Right atrium auricular region (tissue), 2 donors: ENCODE data around the gene NEDD4L. TPM values are rescaled to one million over a fixed set of nuclear protein-coding genes. Genes with fewer than 3 reads are reported as not detected.

Experiments used
- DNase-seq: peaks from one replicate; pipeline ENCODE4 v3.0.0-alpha.2; 2019; ENCODE audit warnings: low spot score
- H3K27ac ChIP-seq, 2 donors: fragments of 200-600 bp; sonication (generic); 1 replicate in 1 of 2; 2 replicates in 1 of 2; pipeline ENCODE4 v1.5.1; 2016 to 2019
- H3K27me3 ChIP-seq, 2 donors: fragments of 200-600 bp; sonication (generic); one replicate each; pipeline versions ENCODE4 v1.5.1 to v1.6.0; 2017 to 2019
- H3K36me3 ChIP-seq: fragments of 200-600 bp; sonication (generic); one replicate; pipeline ENCODE4 v1.5.1; 2016
- H3K4me1 ChIP-seq, 2 donors: fragments of 200-600 bp; sonication (generic); one replicate each; pipeline versions ENCODE4 v1.5.1 to v1.6.0; 2017 to 2019
- H3K4me3 ChIP-seq, 2 donors: fragments of 200-600 bp; sonication (generic); 1 replicate in 1 of 2; 2 replicates in 1 of 2; pipeline ENCODE4 v1.5.1; 2017 to 2019; ENCODE audit warnings: mild to moderate bottlenecking in 1 of 2, moderate library complexity in 1 of 2
- H3K9me3 ChIP-seq, 2 donors: fragments of 200-600 bp; sonication (generic); one replicate each; pipeline ENCODE4 v1.5.1; 2019
- total RNA-seq, 2 donors: library from RNA; depleted of rRNA; stranded (reverse); fragments of >200 nt; gene quantifications; one replicate each; pipeline ENCODE4 v1.1.0, GENCODE V29; 2016
- TF ChIP-seq, protein P1 (sequence below), 2 donors: fragments of 200-600 bp; sonication (generic); IDR thresholded peaks; one replicate each; pipeline ENCODE4 v1.5.1; 2019; ENCODE audit warnings: antibody characterized with exemption in 2 of 2

Gene NEDD4L
- total RNA-seq, 2 donors from 2014 or later = 45.0 to 68.0 TPM

DNA sequence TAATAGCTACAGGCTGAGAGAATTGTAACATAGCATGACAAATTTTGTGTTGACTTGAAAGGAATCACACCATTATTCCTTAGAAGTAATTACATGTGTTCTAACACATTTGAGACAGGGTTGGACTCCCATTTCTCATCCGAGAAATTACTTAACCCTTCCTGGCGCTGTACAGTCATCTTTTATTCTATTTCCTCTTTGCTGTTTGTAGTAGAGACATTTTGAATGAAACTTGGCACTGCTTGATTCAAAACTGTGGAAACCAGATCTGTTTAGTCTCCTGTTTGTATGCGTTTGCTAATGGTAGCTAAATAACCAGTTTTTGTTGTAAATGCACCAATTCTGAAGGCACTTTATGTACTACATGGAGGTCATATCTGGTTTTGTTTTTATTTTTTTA is 352.9 kb downstream of the NEDD4L start:
- no peak overlapping the region for H3K4me3 ChIP-seq
- H3K36me3 ChIP-seq = peaks cover 3% of the 10 kb centered on the region
- DNase-seq = no peak
- no peaks in the 10 kb centered on the region for H3K4me1 ChIP-seq
- TF ChIP-seq, protein P1, sequence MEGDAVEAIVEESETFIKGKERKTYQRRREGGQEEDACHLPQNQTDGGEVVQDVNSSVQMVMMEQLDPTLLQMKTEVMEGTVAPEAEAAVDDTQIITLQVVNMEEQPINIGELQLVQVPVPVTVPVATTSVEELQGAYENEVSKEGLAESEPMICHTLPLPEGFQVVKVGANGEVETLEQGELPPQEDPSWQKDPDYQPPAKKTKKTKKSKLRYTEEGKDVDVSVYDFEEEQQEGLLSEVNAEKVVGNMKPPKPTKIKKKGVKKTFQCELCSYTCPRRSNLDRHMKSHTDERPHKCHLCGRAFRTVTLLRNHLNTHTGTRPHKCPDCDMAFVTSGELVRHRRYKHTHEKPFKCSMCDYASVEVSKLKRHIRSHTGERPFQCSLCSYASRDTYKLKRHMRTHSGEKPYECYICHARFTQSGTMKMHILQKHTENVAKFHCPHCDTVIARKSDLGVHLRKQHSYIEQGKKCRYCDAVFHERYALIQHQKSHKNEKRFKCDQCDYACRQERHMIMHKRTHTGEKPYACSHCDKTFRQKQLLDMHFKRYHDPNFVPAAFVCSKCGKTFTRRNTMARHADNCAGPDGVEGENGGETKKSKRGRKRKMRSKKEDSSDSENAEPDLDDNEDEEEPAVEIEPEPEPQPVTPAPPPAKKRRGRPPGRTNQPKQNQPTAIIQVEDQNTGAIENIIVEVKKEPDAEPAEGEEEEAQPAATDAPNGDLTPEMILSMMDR (IDR thresholded peaks at IDR 0.05) = no peak
- H3K9me3 ChIP-seq = no peaks in the 10 kb centered on the region
- no peak overlapping the region for H3K27ac ChIP-seq
- H3K27me3 ChIP-seq = no peaks in the 10 kb centered on the region

DNA sequence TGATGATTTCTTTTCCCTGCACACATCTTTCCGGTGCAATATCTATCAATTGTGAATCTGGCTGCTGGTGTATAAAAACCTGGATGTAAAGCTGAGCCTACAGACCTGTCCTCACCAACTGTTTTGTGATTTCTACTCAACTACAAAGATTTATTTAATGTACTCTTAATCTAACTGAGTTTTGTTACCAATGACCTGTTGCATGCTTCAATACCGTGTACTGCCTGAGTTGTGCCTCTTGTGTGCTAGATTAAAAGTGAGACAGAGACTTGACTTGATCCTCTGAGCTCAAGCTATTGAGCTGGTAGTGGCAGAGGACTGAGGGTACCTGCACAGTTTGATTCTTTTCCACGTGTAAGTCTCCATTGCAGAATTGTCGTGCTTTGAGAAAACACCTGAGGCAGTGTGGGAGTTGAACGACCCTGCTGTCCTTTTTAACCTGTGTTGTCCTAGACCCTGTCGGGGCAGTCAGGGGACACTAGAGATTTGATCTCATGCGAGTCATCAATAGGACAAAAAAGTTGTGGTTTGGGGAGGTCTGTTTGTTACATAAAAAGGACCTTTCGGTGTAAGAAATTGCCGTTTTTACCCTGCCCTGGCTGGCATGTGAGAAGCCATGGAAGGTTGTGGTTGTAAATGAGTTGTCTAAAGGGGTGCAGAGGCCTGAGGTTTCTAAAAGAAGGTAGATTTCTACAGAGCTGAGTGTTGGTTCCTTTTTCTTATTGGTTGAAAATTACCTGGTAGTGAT is 353.5 kb downstream of the NEDD4L start:
- Histone ChIP-seq H3K4me3 (no peak overlapping the region), H3K36me3 (no peaks in the 10 kb centered on the region), H3K27me3 (no peaks in the 10 kb centered on the region), H3K9me3 (no peaks in the 10 kb centered on the region), H3K27ac (no peak overlapping the region), H3K4me1 (peaks cover 0 to 5% of the 10 kb centered on the region in 2 donors)
- TF ChIP-seq, protein P1 (IDR thresholded peaks at IDR 0.05) = no peak
- no peak for DNase-seq

- no peaks in the 10 kb centered on the region for H3K36me3 ChIP-seq
- no peaks in the 10 kb centered on the region for H3K27me3 ChIP-seq
- peaks cover 0 to 15% of the 10 kb centered on the region in 2 donors for H3K4me1 ChIP-seq
- no peak overlapping the region for H3K27ac ChIP-seq
- TF ChIP-seq, protein P1 (IDR thresholded peaks at IDR 0.05) = no peak
- no peaks in the 10 kb centered on the region for H3K9me3 ChIP-seq
- no peak overlapping the region for H3K4me3 ChIP-seq
- DNase-seq = no peak
Observed at GRCh38 chr18:58398648-58399398, 354.8 kb downstream of the NEDD4L start.

DNA sequence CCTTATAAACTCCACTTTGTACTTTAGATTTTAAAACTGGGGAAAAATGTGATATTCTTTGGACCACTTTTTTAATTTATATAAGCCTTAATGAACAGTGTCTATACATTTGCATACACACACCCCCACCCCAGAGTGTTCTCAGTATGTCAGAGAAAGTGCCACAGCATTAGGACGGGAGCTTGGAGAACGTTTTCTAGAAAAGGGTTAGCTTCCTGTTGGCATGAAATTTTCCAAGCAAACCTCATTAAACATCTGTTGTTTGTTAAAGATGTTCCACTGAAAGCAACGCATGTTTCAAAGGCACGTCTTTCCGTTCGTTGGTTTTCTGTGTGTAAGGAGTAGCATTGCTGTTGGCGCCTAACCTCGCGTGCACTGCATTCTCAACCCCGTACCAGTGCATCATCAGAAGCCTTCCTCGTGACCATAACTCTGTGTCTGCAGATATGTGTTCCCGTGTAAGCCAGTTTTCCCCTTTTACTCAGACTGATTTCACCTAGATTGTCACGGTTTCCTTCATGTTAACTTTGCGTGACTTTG is 356.4 kb downstream of the NEDD4L start:
- no peaks in the 10 kb centered on the region for H3K9me3 ChIP-seq
- TF ChIP-seq, protein P1 (IDR thresholded peaks at IDR 0.05) = no peak
- no peak overlapping the region for H3K4me3 ChIP-seq
- H3K4me1 ChIP-seq = peaks cover 0 to 15% of the 10 kb centered on the region in 2 donors
- no peak overlapping the region for H3K27ac ChIP-seq
- H3K27me3 ChIP-seq = no peaks in the 10 kb centered on the region
- H3K36me3 ChIP-seq = no peaks in the 10 kb centered on the region
- DNase-seq = no peak

DNA sequence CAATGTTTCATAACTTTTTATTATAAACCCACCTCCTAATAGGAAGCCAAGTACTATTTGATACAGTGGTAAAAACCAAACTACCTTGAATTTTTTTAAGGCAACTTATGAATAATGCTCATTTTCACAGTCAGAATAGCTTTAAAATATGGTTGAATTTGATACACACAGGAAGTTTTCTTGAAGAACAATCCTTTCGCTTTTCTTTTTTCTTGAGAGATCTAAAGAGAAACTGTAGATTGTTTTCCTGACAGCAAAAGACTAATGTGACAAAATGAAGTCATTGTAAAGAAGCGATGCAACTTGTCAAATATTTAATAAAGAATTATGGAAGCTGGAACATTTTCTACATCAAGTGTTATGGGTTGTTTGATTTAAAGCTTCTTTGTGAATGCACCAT is 357.2 kb downstream of the NEDD4L start:
- TF ChIP-seq, protein P1 (IDR thresholded peaks at IDR 0.05) = no peak
- Histone ChIP-seq H3K9me3 (no peaks in the 10 kb centered on the region), H3K4me3 (no peak overlapping the region), H3K27me3 (no peaks in the 10 kb centered on the region), H3K36me3 (no peaks in the 10 kb centered on the region), H3K4me1 (peaks cover 0 to 15% of the 10 kb centered on the region in 2 donors), H3K27ac (no peak overlapping the region)
- no peak for DNase-seq
